ENCODE data around the gene NENF.
A peak's percentile ranks its signal among the peaks of the same experiment; 100 is the strongest.
"Not testable (repeated sequence)": the region's sequence is repeated elsewhere in the genome, so short reads cannot be mapped to it uniquely, and the experiment has no call there.

Gene NENF

GRCh38 chr1:212432661-212433576, at the start of gene NENF:
Gene NENF, plus strand, starts transcription at chr1:212432920. Its CDS starts 24 bp downstream, at chr1:212432944.
- DNase-seq (ENCODE audit: low read depth) = peak; percentile 51

GRCh38 chr1:212386029-212386428, 46.7 kb upstream of the NENF start:
- DNase-seq (ENCODE audit: low read depth) = no peak

DNA sequence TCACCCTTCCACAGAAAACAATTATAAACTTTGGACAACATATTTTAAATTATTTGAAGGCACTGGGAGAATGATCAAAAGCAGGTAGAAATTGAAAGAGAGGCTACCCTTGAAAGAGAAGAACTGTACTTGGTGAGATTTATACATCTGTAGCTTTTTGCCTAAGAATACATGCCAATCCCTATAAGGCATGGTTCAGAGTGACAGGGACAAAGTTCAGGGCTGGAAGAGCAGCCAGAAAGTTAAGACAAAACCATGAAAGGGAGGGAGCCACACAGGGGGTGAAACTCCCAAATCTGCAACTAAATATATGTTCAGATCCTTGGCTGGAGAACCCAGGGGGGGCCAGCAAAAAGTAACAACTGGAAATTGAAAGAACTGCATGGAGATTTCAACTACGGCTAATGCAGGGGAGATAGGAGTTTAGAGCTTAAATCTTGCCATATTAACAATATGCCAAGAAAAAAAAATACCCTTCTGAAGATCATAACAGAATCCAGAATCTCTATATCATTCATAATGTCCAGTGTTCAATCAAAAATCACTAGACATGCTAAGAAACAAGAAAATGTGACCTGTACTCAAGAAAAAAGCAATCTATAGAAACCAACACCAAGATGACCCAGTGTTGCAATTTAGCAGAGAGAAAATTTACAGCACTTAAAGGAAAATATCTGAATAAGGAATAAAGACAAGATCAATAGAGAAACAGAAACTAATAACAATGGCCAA, 43.6 kb upstream of the NENF start:
- no peak for DNase-seq (ENCODE audit: low read depth)

- DNase-seq (ENCODE audit: low read depth) = not testable (repeated sequence)
These were observed 36.9 kb upstream of the NENF start for GRCh38 chr1:212395678-212396437.

GRCh38 chr1:212396638-212397037, 36.1 kb upstream of the NENF start:
- no peak for DNase-seq (ENCODE audit: low read depth)

GRCh38 chr1:212397171-212397570, 35.5 kb upstream of the NENF start:
- DNase-seq (ENCODE audit: low read depth) = no peak

- no peak for DNase-seq (ENCODE audit: low read depth)
These were observed 31.7 kb upstream of the NENF start for GRCh38 chr1:212401042-212401441.

DNA sequence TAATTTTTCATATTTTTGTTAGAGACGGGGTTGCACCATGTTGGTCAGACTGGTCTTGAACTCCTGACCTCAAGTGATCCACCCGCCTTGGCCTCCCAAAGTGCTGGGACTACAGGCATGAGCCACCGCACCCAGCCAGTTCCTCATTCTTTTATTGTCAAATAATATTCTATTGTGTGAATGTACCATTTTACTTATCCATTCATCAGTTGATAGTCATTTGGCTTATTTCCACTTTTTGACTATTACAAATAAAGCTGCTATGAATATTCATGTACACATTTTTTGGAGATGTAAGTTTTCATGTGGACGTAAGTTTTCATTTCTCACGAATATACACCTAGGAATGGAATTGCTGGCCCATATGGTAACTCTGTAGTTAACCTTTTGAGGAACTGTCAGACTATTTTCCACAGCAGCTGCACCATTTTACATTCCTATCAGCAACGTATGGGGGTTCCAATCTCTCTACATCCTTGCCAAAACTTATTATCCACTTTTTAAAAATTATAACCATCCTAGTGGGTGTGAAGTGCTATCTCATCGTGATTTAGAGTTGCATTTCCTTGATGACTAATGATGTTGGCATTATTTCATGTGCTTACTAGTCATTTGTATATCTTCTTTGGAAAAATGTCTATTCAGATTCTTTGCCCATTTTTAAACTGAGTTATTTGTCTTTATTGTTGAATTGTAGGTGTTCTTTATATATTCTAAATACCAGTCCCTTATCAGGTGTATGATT, 30.7 kb upstream of the NENF start:
- no peak for DNase-seq (ENCODE audit: low read depth)

DNA sequence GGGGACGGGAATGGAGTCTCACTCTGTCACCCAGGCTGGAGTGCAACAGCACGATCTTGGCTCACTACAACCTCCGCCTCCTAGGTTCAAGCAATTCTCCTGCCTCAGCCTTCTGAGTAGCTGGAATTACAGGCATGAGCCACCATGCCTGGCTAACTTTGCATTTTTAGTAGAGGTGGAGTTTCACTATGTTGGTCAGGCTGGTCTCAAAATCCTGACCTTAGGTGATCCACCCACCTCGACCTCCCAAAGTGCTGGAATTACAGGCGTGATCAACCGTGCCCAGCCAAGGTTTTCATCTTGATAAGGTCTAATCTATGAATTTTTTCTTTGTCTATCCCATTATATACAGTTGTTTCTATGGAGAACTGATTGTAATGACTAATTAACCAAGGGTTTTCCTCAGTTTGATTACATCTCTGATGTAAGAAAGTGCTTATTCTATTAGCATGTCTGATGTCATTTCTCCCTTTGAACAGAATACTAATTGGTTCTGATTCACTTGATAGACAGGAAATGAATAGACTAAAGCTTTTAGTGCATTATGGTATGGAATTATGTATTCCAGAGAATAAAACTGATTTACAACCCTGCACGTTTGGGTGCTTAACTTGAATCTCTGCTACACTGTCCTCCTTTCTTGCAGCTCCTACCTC, 29.9 kb upstream of the NENF start:
- no peak for DNase-seq (ENCODE audit: low read depth)

DNA sequence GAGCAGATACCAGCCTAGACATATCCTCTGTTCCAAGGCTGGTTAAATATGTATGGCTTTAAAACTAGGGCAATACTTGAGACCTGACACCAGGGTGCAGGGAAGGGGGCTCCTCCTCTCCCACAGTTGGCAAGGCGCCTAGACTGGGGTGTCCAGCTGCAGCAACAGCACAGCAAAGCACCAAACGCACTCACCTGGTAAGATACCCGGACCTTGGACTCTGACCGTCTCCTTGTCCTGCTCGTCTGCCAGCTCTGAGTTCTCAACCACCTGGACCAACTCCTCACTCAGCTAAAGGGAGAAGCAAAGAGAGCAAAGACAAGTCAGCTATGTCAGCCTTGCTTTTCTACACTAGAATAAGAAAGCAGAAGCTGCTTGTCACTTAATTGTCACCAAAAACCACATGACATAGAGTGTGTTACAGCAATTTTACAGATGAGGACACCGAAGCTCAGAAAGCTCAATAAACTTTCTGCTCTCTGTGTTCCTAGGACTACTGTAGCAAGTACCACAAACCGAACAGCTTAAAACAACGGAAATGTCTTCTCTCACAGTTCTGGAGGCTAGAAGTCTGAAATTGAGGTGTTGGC, 22.4 kb upstream of the NENF start:
- DNase-seq (ENCODE audit: low read depth) = no peak

DNA sequence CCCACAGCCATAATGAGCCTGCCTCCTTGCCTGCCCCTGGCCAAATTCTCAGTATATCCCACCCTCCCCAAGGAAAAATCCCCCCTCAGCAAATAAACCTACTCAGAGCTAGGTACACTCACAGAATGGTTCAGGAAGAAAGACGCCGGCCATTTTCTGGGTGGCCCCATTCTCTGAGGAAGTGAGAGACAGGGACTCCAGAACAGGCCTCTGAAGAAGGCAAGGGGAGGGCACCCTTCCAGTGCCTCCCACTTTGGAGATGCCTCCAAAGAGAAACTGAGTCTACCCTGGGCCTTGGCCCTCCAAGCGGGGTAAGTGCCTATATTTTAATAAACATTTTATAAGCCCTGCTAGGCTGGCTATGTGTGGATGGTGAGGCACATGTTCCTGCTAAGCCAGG, 20.3 kb upstream of the NENF start:
- DNase-seq (ENCODE audit: low read depth) = no peak

GRCh38 chr1:212413902-212414327, 18.8 kb upstream of the NENF start:
- DNase-seq (ENCODE audit: low read depth) = no peak

DNA sequence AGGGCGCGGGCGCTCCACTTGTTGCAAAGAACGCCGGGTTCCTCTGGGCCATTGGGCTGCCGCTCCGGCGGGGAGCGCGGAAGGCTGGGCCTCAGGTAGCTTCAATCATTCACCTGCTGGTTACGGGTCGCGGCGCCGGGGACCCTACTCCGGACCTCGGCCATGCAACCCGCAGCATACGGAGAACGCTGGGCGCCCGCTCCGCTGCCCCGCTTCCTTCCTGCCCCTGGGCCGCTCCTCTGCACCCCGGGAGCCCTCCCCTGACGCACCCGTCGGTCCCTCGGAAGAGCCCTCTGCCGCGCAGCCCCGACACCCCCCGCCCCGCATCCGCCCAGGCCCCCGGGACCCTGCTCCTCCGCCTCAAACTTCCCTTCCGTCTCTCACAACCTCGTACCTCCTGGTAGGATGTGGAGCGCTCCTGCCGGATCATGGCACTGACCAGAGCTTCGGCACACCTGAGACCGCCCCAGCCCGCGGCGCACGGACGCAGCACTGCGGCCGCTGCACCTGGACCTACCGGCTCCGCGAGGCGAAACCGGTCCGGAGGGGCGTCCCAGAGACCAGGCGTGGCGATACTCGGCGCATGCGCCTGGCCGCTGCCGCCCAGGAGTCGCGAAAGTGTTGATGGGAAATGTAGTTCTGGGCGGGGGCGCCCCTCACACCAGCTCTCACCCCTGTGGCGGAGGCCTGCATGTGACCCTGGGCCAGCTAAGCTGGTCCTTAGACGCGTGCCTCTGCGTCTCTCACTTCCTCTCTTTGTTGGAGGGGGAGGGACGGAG, 18.2 kb upstream of the NENF start, which contains the start of gene PACC1:
Gene PACC1, minus strand, starts transcription at position 559 of the 779 bp plus-strand sequence. Its CDS starts 129 bp downstream, at position 430.
- peak; percentile 82 for DNase-seq (ENCODE audit: low read depth)

GRCh38 chr1:212415107-212415841, 17.4 kb upstream of the NENF start:
- no peak for DNase-seq (ENCODE audit: low read depth)

- DNase-seq (ENCODE audit: low read depth) = no peak
These were observed 11.6 kb upstream of the NENF start for GRCh38 chr1:212421165-212421564.

GRCh38 chr1:212423879-212424278, 8.8 kb upstream of the NENF start:
- no peak for DNase-seq (ENCODE audit: low read depth)

DNA sequence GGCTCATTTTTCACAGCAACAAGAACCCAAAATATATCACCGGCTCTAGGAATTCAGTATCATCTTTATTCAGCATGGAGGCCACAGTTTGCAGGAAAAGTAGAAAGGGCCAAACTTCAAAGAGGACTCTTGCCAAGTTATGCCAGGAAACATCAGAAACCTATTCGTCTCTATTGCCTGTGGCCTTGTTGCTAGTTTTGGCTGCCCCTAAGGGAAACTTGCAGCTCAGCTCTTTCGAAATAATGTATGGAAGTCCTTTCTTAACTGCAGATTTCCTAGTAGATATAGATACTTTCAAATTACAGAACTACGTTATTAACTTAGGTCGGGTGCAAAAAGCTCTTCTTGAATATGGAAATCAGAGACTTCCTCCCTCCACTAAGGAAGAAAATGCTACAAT, 4.2 kb upstream of the NENF start:
- DNase-seq (ENCODE audit: low read depth) = no peak

DNA sequence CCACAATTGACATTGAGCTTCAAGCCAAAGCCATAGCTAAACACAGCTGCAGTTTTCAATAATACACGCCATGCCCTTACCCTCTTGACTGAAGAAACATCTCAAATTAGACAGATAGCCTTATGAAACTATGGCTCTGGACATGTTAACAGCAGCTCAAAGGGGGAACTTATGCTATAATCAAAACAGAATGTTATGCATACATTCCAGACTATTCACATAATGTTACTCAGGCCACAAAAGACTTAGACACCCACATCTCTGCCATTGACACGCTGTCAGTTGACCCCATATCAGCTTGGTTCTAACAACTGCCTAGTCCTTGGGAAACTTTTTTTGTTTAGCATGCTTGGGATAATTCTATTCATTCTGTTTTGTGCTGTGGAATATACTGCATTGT, 2.3 kb upstream of the NENF start:
- DNase-seq (ENCODE audit: low read depth) = no peak

- no peak for DNase-seq (ENCODE audit: low read depth)
These were observed 1.7 kb upstream of the NENF start for GRCh38 chr1:212430955-212431394.
